ENCODE data around the gene PPFIA3. TPM values are rescaled to one million over a fixed set of nuclear protein-coding genes. Genes with fewer than 3 reads are reported as not detected.

The PPFIA3 gene
- polyA plus RNA-seq, 1 experiment, result 0.63 TPM

DNA sequence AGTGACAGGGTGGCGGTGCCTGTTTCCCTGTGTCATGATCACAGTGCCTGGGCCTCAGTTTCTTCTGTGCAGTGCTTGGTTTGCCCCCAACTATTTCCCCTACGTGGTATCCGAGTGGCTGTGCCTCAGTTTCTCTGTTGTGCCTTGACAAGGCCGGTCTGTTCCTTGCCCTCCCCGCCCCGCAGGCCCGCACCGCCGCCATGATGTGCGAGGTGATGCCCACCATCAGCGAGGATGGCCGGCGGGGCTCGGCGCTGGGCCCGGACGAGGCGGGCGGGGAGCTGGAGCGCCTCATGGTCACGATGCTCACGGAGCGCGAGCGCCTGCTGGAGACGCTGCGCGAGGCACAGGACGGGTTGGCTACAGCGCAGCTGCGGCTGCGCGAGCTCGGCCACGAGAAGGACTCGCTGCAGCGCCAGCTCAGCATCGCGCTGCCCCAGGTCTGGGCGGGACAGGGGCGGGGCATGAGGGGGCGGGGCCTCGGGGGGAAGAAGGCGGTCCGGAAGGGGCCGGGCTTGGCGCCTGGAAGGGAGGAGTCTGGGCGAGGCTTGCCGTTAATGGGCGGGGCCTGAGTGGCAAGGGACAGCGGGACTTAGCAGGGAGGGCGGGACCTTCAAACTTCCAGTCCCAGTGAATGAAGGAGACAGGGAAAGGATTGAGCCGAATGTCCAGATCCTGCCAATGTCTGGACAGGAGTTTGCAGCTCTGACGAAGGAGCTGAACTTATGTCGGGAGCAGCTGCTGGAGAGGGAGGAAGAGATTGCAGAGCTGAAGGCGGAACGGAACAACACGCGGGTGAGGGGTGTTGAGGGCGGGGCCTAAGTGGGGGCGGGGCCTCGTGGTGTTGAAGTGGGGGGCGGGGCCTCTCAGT lies 8.6 kb downstream of the PPFIA3 start:
- H3K27me3 ChIP-seq (ENCODE audit: control insufficient read depth, insufficient read depth, low read length), result peaks cover 9% of the 10 kb centered on the region
- H3K27ac ChIP-seq (ENCODE audit: low read depth, low read length), result peak overlapping the region; percentile 61
- DNase-seq (ENCODE audit: low read depth, low spot score), result peak; percentile 91
- peak overlapping the region; percentile 56 for H3K4me3 ChIP-seq (ENCODE audit: low read depth, low read length)
- TF ChIP-seq, protein P1, sequence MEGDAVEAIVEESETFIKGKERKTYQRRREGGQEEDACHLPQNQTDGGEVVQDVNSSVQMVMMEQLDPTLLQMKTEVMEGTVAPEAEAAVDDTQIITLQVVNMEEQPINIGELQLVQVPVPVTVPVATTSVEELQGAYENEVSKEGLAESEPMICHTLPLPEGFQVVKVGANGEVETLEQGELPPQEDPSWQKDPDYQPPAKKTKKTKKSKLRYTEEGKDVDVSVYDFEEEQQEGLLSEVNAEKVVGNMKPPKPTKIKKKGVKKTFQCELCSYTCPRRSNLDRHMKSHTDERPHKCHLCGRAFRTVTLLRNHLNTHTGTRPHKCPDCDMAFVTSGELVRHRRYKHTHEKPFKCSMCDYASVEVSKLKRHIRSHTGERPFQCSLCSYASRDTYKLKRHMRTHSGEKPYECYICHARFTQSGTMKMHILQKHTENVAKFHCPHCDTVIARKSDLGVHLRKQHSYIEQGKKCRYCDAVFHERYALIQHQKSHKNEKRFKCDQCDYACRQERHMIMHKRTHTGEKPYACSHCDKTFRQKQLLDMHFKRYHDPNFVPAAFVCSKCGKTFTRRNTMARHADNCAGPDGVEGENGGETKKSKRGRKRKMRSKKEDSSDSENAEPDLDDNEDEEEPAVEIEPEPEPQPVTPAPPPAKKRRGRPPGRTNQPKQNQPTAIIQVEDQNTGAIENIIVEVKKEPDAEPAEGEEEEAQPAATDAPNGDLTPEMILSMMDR (IDR thresholded peaks at IDR 0.05; ENCODE audit: low read depth, low read length), result no peak
- POLR2A ChIA-PET, result interaction anchor here (0.6 kb wide), 1 partner anchor 459 kb away, joined by 4 read pairs; no protein-coding TSS in a partner anchor
- CTCF ChIA-PET, result interaction anchor here (0.6 to 1.8 kb wide), 6 partner anchors 14 to 339 kb away, joined by 3 to 9 read pairs (median 4); partner anchors contain the start of genes LIN7B and RUVBL2
- H3K9me3 ChIP-seq (ENCODE audit: control insufficient read depth, insufficient read depth, low read length), result peaks cover 4% of the 10 kb centered on the region; the same call in 1 of the 2 replicates

DNA sequence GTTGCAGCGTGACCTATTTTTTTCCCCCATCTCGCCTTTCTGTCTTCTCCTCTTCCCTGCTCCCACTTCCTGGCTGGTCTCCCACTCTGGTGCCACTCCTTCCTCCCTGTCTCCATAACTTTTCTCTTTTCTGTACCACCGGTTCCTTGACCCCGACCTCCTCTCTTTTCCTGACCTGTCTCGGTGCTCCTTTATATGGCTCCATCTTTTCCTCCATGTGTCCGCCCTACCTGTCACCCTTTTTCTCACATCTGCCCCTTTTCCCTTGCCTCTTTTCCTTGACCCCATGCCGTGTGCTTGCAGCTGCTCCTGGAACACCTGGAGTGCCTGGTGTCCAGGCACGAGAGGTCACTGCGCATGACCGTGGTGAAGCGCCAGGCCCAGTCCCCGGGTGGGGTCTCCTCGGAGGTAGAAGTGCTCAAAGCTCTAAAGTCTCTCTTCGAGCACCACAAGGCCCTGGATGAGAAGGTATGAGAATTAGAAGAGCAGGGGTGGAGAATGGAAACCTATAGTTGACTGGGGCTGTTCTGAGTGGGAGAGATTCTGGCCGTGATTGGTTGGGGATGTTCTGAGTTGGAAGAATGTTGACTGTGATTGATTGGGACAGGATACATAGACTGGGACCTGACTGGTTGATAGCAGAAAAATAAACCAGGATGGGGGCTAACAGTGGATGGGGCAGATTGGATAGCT lies 9.3 kb downstream of the PPFIA3 start:
- Histone ChIP-seq H3K27me3 (ENCODE audit: control insufficient read depth, insufficient read depth, low read length) (peaks cover 7% of the 10 kb centered on the region), H3K4me3 (ENCODE audit: low read depth, low read length) (no peak overlapping the region; the same call in 1 of the 2 replicates), H3K27ac (ENCODE audit: low read depth, low read length) (no peak overlapping the region), H3K9me3 (ENCODE audit: control insufficient read depth, insufficient read depth, low read length) (peaks cover 4% of the 10 kb centered on the region; the same call in 1 of the 2 replicates)
- ChIA-PET POLR2A (no interaction called here), CTCF (interaction anchor here (0.7 to 2.1 kb wide), 3 partner anchors 14 to 70 kb away, joined by 5 to 9 read pairs (median 6); partner anchors contain the start of gene LIN7B)
- no peak for DNase-seq (ENCODE audit: low read depth, low spot score)
- TF ChIP-seq, protein P1 (IDR thresholded peaks at IDR 0.05; ENCODE audit: low read depth, low read length), result no peak

DNA sequence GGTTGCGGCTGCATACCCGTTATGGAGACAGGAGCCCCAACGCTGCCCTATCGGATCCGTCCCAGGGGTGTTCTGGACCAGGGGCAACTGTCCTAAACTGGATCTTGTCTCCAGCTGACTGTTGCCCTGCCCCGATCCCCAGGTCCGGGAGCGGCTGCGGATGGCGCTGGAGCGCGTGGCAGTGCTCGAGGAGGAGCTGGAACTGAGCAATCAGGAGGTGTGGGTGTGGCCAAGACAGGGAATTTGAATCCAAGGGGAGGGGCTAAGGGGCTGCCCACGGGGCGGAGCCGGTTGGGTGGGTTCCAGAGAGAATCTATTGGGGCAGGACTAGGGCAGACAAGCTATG lies 9.9 kb downstream of the PPFIA3 start:
- no peak overlapping the region for H3K4me3 ChIP-seq (ENCODE audit: low read depth, low read length)
- POLR2A ChIA-PET, result no interaction called here
- TF ChIP-seq, protein P1 (IDR thresholded peaks at IDR 0.05; ENCODE audit: low read depth, low read length), result no peak
- peaks cover 4% of the 10 kb centered on the region; the same call in 1 of the 2 replicates for H3K9me3 ChIP-seq (ENCODE audit: control insufficient read depth, insufficient read depth, low read length)
- CTCF ChIA-PET, result interaction anchor here (0.5 to 2.1 kb wide), 2 partner anchors 10 to 31 kb away, joined by 5 to 7 read pairs; no protein-coding TSS in a partner anchor
- H3K27me3 ChIP-seq (ENCODE audit: control insufficient read depth, insufficient read depth, low read length), result peaks cover 5% of the 10 kb centered on the region
- DNase-seq (ENCODE audit: low read depth, low spot score), result no peak
- no peak overlapping the region for H3K27ac ChIP-seq (ENCODE audit: low read depth, low read length)

DNA sequence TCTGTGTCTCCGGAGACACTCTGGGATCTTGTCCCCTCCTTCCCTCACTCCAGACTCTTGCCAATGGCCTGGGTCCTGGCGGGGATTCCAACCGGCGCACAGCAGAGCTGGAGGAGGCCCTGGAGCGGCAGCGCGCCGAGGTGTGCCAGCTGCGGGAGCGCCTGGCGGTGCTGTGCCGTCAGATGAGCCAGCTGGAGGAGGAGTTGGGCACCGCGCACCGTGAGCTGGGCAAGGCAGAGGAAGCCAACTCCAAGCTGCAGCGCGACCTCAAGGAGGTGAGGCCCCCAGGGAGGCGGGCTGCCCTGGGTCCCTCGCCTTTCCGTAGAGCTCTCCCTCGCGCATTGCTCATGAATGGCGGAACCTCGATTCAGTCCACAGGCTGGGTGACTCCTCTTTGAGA lies 11.0 kb downstream of the PPFIA3 start:
- peaks cover 4% of the 10 kb centered on the region; the same call in 1 of the 2 replicates for H3K9me3 ChIP-seq (ENCODE audit: control insufficient read depth, insufficient read depth, low read length)
- TF ChIP-seq, protein P1 (IDR thresholded peaks at IDR 0.05; ENCODE audit: low read depth, low read length), result no peak
- no peak overlapping the region for H3K27ac ChIP-seq (ENCODE audit: low read depth, low read length)
- POLR2A ChIA-PET, result no interaction called here
- no peak overlapping the region for H3K4me3 ChIP-seq (ENCODE audit: low read depth, low read length)
- CTCF ChIA-PET, result interaction anchor here (0.6 to 2.1 kb wide), 2 partner anchors 33 to 112 kb away, joined by 5 to 7 read pairs; no protein-coding TSS in a partner anchor
- no peak for DNase-seq (ENCODE audit: low read depth, low spot score)
- H3K27me3 ChIP-seq (ENCODE audit: control insufficient read depth, insufficient read depth, low read length), result peaks cover 5% of the 10 kb centered on the region
